OCI-LY3 (cell line): ENCODE data around the gene KCNH3.

ENCODE experiments used
- EZH2phosphoT487 ChIP-seq: fragments of 200-600 bp; shearing (Covaris generic); IDR thresholded peaks from 2 replicates; pipeline ENCODE4 v1.6.1; 2018; ENCODE audit warnings: antibody characterized with exemption, mixed run types, low read depth
- TF ChIP-seq, protein P1 (sequence below): fragments of 200-600, 300-600 bp; sonication (generic); IDR thresholded peaks from 2 replicates; pipeline ENCODE4 v1.5.1; 2014; ENCODE audit warnings: antibody characterized with exemption, low read length, low read depth

DNA sequence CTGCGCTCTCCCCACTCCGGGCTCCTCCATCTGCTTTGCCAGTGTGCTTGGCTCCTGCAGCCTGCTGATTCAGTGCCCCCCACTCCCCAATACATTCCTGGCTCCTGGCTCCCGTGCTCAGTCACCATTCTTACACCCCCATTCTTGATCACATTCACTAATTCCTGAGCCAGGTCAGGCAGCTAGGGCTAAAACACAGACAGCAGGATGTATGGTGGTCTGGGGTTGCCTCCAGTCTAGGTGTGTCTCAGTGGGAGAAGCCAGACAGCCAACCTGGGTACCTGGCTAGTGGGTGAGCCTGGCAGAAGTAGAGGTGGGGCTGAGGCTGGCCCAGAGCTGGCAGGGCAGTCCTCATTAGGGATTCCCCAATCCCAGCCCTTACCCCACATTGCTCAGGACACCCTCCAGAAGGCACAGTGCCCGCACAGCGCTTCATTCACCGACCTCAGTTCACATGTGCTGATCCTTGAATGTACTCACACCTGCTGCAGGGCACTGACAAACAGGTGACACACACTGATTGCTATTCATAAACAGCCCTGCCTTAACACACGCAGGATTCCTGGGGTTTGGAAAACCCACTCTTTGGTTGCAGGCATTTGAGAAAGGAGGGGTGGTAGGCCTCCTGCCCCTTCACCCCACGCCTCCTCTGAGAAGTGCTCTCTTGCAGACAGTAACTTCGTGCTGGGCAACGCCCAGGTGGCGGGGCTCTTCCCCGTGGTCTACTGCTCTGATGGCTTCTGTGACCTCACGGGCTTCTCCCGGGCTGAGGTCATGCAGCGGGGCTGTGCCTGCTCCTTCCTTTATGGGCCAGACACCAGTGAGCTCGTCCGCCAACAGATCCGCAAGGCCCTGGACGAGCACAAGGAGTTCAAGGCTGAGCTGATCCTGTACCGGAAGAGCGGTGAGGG lies 1.7 kb downstream of the KCNH3 start:
- TF ChIP-seq, protein P1, sequence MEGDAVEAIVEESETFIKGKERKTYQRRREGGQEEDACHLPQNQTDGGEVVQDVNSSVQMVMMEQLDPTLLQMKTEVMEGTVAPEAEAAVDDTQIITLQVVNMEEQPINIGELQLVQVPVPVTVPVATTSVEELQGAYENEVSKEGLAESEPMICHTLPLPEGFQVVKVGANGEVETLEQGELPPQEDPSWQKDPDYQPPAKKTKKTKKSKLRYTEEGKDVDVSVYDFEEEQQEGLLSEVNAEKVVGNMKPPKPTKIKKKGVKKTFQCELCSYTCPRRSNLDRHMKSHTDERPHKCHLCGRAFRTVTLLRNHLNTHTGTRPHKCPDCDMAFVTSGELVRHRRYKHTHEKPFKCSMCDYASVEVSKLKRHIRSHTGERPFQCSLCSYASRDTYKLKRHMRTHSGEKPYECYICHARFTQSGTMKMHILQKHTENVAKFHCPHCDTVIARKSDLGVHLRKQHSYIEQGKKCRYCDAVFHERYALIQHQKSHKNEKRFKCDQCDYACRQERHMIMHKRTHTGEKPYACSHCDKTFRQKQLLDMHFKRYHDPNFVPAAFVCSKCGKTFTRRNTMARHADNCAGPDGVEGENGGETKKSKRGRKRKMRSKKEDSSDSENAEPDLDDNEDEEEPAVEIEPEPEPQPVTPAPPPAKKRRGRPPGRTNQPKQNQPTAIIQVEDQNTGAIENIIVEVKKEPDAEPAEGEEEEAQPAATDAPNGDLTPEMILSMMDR, result no peak
- no peak for TF ChIP-seq EZH2phosphoT487
